K562 (cell line): ENCODE data around the gene TMIGD1. TPM values are rescaled to one million over a fixed set of nuclear protein-coding genes. Genes with fewer than 3 reads are reported as not detected.

Experiments used
- ATAC-seq: fragments of 200-7000 bp; cut with Tn5 transposase; 3 replicates; pipeline ENCODE4 v1.9.1; 2020; ENCODE audit warnings: moderate library complexity
- BruUV-seq: library from RNA; stranded (reverse); fragments of 400-500 nt; replicated peaks from 2 replicates; lab custom pipeline; 2021; lab: Mats Ljungman, UMichigan
- CTCF ChIA-PET: fragments of 300-600 bp; formaldehyde crosslinking; extraction: SDS; loops from one replicate; lab custom pipeline; 2021; ENCODE audit warnings: low intra/inter-chr PET ratio; lab: Yijun Ruan, JAX
- POLR2A ChIA-PET: fragments of 300-600, 350-650 bp; sonication (Branson Sonifier 250); formaldehyde crosslinking; extraction: SDS; loops from one replicate; lab custom pipeline; 2021; ENCODE audit warnings: antibody characterized with exemption, inconsistent platforms; lab: Yijun Ruan, JAX
- DNase-seq, 4 experiments: peaks; one replicate each; pipeline versions ENCODE4 v3.0.0 to v3.0.0-alpha.2; 2011 to 2018; ENCODE audit warnings: low spot score in 3 of 4, mixed read lengths in 3 of 4; ENCODE audit errors: extremely low read depth in 1 of 4
- FAIRE-seq: peaks from 2 replicates; lab custom pipeline; 2011; peaks lifted over from hg19 to GRCh38; lab: Jason Lieb, UNC
- H2AFZ ChIP-seq: 2 replicates; pipeline ENCODE4 v1.6.0; 2011; ENCODE audit warnings: low read depth, low read length, control low read depth, inconsistent platforms
- H3K27ac ChIP-seq: fragments of 200-600 bp; 3 replicates; pipeline ENCODE4 v1.8.0; 2011; ENCODE audit warnings: low read depth, mild to moderate bottlenecking, control low read depth, inconsistent platforms, low read length, moderate library complexity, mixed read lengths; ENCODE audit errors: extremely low read depth
- H3K27me3 ChIP-seq, 2 experiments: fragments of 300-600 bp in 1 of 2; 2 replicates in 1 of 2; 3 replicates in 1 of 2; pipeline versions ENCODE4 v1.6.0 to v1.8.0; 2011; ENCODE audit warnings: inconsistent platforms in 2 of 2, low read length in 2 of 2, mild to moderate bottlenecking in 1 of 2, mixed read lengths in 1 of 2, moderate library complexity in 1 of 2; ENCODE audit not compliant: control insufficient read depth in 2 of 2, insufficient read depth in 2 of 2
- H3K36me3 ChIP-seq: fragments of 300-600 bp; 3 replicates; pipeline ENCODE4 v1.8.0; 2011; ENCODE audit warnings: mild to moderate bottlenecking, low read length, inconsistent platforms; ENCODE audit not compliant: control insufficient read depth, insufficient read depth
- H3K4me1 ChIP-seq, 2 experiments: fragments of 200-600 bp in 1 of 2; replicated peaks in 1 of 2; 2 replicates in 1 of 2; 3 replicates in 1 of 2; pipeline versions ENCODE4 v1.5.1 to v1.8.0; 2011; ENCODE audit warnings: inconsistent platforms in 2 of 2, low read length in 2 of 2, mild to moderate bottlenecking in 1 of 2, mixed read lengths in 1 of 2, moderate library complexity in 1 of 2; ENCODE audit not compliant: control insufficient read depth in 2 of 2, insufficient read depth in 2 of 2
- H3K4me2 ChIP-seq: 2 replicates; pipeline ENCODE4 v1.6.1; 2011; ENCODE audit warnings: low read length, control low read depth, inconsistent platforms, mixed read lengths; ENCODE audit not compliant: insufficient read depth
- H3K4me3 ChIP-seq: fragments of 200-600 bp; sonication (generic), shearing (Covaris generic); 2 replicates; pipeline ENCODE4 v1.5.1; 2016; ENCODE audit warnings: control low read depth, inconsistent platforms
- H3K79me2 ChIP-seq: fragments of 200-600 bp; 3 replicates; pipeline ENCODE4 v1.8.0; 2011; ENCODE audit warnings: low read length, inconsistent platforms; ENCODE audit not compliant: control insufficient read depth, insufficient read depth
- H3K9ac ChIP-seq, 2 experiments: 2 replicates each; pipeline versions ENCODE4 v1.6.0 to v1.6.1; 2011; ENCODE audit warnings: low read depth in 2 of 2, low read length in 2 of 2, control low read depth in 1 of 2, inconsistent platforms in 1 of 2, mild to moderate bottlenecking in 1 of 2, mixed read lengths in 1 of 2; ENCODE audit not compliant: insufficient read depth in 1 of 2
- H3K9me1 ChIP-seq: one replicate; pipeline ENCODE4 v1.6.0; 2011; ENCODE audit warnings: inconsistent platforms, mild to moderate bottlenecking, low read length, moderate library complexity; ENCODE audit not compliant: control insufficient read depth, insufficient read depth
- H3K9me3 ChIP-seq: replicated peaks from 2 replicates; pipeline ENCODE4 v1.5.1; 2011; ENCODE audit warnings: low read depth, low read length, inconsistent platforms; ENCODE audit not compliant: control insufficient read depth, insufficient read depth
- H4K20me1 ChIP-seq: replicated peaks from 2 replicates; pipeline ENCODE4 v1.6.1; 2011; ENCODE audit warnings: low read length, inconsistent platforms, mixed read lengths; ENCODE audit not compliant: control insufficient read depth, insufficient read depth
- ARHGAP35 ChIP-seq: fragments of 450-650 bp; IDR thresholded peaks from 2 replicates; pipeline ENCODE4 v1.6.1; 2018; ENCODE audit not compliant: partially characterized antibody
- ARNT ChIP-seq, 2 experiments: fragments of 450-650 bp; IDR thresholded peaks; 2 replicates each; pipeline ENCODE4 v1.6.1; 2016; ENCODE audit warnings: mild to moderate bottlenecking in 1 of 2
- BRD9 ChIP-seq: fragments of 450-650 bp; IDR thresholded peaks from 2 replicates; pipeline ENCODE4 v1.6.1; 2018; ENCODE audit warnings: low read depth; ENCODE audit not compliant: partially characterized antibody
- DDX20 ChIP-seq: fragments of 450-650 bp; IDR thresholded peaks from 2 replicates; pipeline ENCODE4 v1.6.1; 2016; ENCODE audit warnings: missing genetic modification characterization, low read depth, mild to moderate bottlenecking, missing compliant biosample characterization, moderate library complexity
- DLX4 ChIP-seq: fragments of 250-450 bp; sonication (Bioruptor Pico); IDR thresholded peaks from 2 replicates; pipeline ENCODE4 v1.6.1; 2021; ENCODE audit warnings: mild to moderate bottlenecking
- DPF2 ChIP-seq: fragments of 450-650 bp; IDR thresholded peaks from 2 replicates; pipeline ENCODE4 v1.6.1; 2016
- FOXJ3 ChIP-seq: sonication (generic); formaldehyde crosslinking; IDR thresholded peaks from 2 replicates; pipeline ENCODE4 v1.4.0; 2020; ENCODE audit warnings: mild to moderate bottlenecking, missing genetic modification reagents
- FOXP1 ChIP-seq: sonication (generic); formaldehyde crosslinking; IDR thresholded peaks from 2 replicates; pipeline ENCODE4 v1.8.0; 2022; ENCODE audit warnings: mild to moderate bottlenecking, missing genetic modification reagents
- FUS ChIP-seq: fragments of 200-400 bp; formaldehyde crosslinking; optimal IDR thresholded peaks from 2 replicates; pipeline ENCODE3; 2017; ENCODE audit warnings: low read depth, low read length
- MTA3 ChIP-seq: fragments of 450-650 bp; formaldehyde crosslinking; IDR thresholded peaks from 2 replicates; pipeline ENCODE4 v1.6.1; 2017; ENCODE audit warnings: mild to moderate bottlenecking, borderline replicate concordance
- PHB2 ChIP-seq: fragments of 450-650 bp; IDR thresholded peaks from 2 replicates; pipeline ENCODE4 v1.6.1; 2017; ENCODE audit warnings: low read depth
- PHTF2 ChIP-seq: fragments of 250-450 bp; sonication (Bioruptor Pico); IDR thresholded peaks from 2 replicates; pipeline ENCODE4 v1.5.0; 2021; ENCODE audit warnings: mild to moderate bottlenecking
- POLR2A ChIP-seq: fragments of 450-650 bp; conservative IDR thresholded peaks from 2 replicates; pipeline ENCODE4 v1.6.1; 2016
- RERE ChIP-seq: sonication (generic); formaldehyde crosslinking; IDR thresholded peaks from 2 replicates; pipeline ENCODE4 v1.8.0; 2023; ENCODE audit warnings: missing genetic modification reagents, mild to moderate bottlenecking, borderline replicate concordance
- SMC3 ChIP-seq: conservative IDR thresholded peaks from 2 replicates; pipeline ENCODE4 v1.6.1; 2011; ENCODE audit warnings: low read depth, low read length, improper control_type of control experiment; ENCODE audit not compliant: insufficient read depth
- SOX6 ChIP-seq: fragments of 450-650 bp; IDR thresholded peaks from 2 replicates; pipeline ENCODE4 v1.6.1; 2014; ENCODE audit warnings: mild to moderate bottlenecking
- SP1 ChIP-seq: sonication (generic); formaldehyde crosslinking; IDR thresholded peaks from 2 replicates; pipeline ENCODE4 v1.8.1; 2022; ENCODE audit warnings: mild to moderate bottlenecking, missing genetic modification reagents
- ZBTB17 ChIP-seq: fragments of 450-650 bp; formaldehyde crosslinking; IDR thresholded peaks from 2 replicates; pipeline ENCODE4 v1.4.0; 2020; ENCODE audit warnings: mild to moderate bottlenecking
- ZC3H8 ChIP-seq: fragments of 450-650 bp; IDR thresholded peaks from 2 replicates; pipeline ENCODE4 v1.6.1; 2017
- ZFP36 ChIP-seq: fragments of 150-350 bp; IDR thresholded peaks from 2 replicates; pipeline ENCODE4 v1.6.1; 2018; ENCODE audit warnings: low read length, low read depth; ENCODE audit not compliant: partially characterized antibody
- WGBS: fragments of 100-300 bp; shearing (Covaris generic); methylation state at CpG from one replicate; pipeline ENCODE4 v1.1.6; 2016; ENCODE audit warnings: low coverage, mixed read lengths; ENCODE audit not compliant: insufficient coverage; ENCODE audit errors: missing lambda C conversion rate; 5-methylcytosine and 5-hydroxymethylcytosine counted together
- in situ Hi-C: fragments of 300-500 bp; cut with MboI; formaldehyde crosslinking; loops from 4 replicates; pipeline ENCODE4 v1.15.0; 2018; ENCODE audit warnings: inconsistent platforms, mixed read lengths
- intact Hi-C: fragments of 100-400 bp; cut with micrococcal nuclease; formaldehyde crosslinking; loops from 2 replicates; pipeline ENCODE4 v1.14.2; 2022
- polyA plus RNA-seq, 8 experiments: library from polyadenylated mRNA; depleted of rRNA in 4 of 8; stranded (reverse) in 5 of 8; unstranded in 3 of 8; fragments of >200 nt; fragmentation: Nextera tagmentation in 2 of 8; fragmentation: Illumina TruSeq in 1 of 8; extraction: Ambion mirVana in 2 of 8; extraction: Trizol in 1 of 8; gene quantifications; 2 replicates each; pipeline versions ENCODE4 v1.2.1 to v1.2.3, GENCODE V29; 2011 to 2014; ENCODE audit warnings: inconsistent platforms in 1 of 8, missing spikeins in 1 of 8
- total RNA-seq, 7 experiments: library from RNA; depleted of rRNA in 6 of 7; stranded (reverse); fragments of >200 nt in 6 of 7; fragmentation: Illumina TruSeq in 2 of 7; extraction: Trizol in 2 of 7; gene quantifications; 2 replicates each; pipeline versions ENCODE4 v1.2.1 to v1.2.3, GENCODE V29; 2011 to 2021; ENCODE audit warnings: low replicate concordance in 1 of 7

TMIGD1 gene
- total and polyA plus RNA-seq, 9 of the 15 experiments (the other 6 are each of a cell fraction or from before 2014, with no cell fraction given): not detected

GRCh38 chr17:30337393-30337999 lies 3.6 kb upstream of the TMIGD1 start:
- FAIRE-seq: no peak
- H3K9me3 ChIP-seq: no peaks in the 10 kb centered on the region
- in situ Hi-C loops: loop anchor here (5.0 to 25.0 kb wide), 2 partner anchors 230 to 375 kb away; no protein-coding TSS in a partner anchor
- no peaks in the 10 kb centered on the region for H3K9me1 ChIP-seq
- intact Hi-C loops: loop anchor here (2.0 to 10.0 kb wide), 2 partner anchors 63 to 311 kb away; no protein-coding TSS in a partner anchor
- WGBS: 83% methylated on average over 1 of the region's 1 CpG
- H4K20me1 ChIP-seq: no peaks in the 10 kb centered on the region
- no peak overlapping the region for H3K4me2 ChIP-seq
- no peak overlapping the region for H3K27ac ChIP-seq
- no TSS peak for BruUV-seq
- H3K79me2 ChIP-seq: no peaks in the 10 kb centered on the region
- H3K4me3 ChIP-seq: no peak overlapping the region
- no peak overlapping the region for H2AFZ ChIP-seq
- H3K36me3 ChIP-seq: no peaks in the 10 kb centered on the region
- H3K27me3 ChIP-seq: no peaks in the 10 kb centered on the region
- TF ChIP-seq ARHGAP35 (no peak), FOXJ3 (CRISPR knock-in tag) (no peak), FUS (no peak), DPF2 (no peak), SP1 (CRISPR knock-in tag) (no peak), MTA3 (no peak), POLR2A (no peak), DDX20 (tag) (no peak), SOX6 (no peak), FOXP1 (no peak), RERE (CRISPR knock-in tag) (no peak), ZFP36 (no peak), PHB2 (no peak), ZC3H8 (no peak), DLX4 (CRISPR knock-in tag) (no peak), SMC3 (no peak), BRD9 (no peak), ZBTB17 (CRISPR knock-in tag) (no peak), PHTF2 (CRISPR knock-in tag) (no peak), ARNT (IDR thresholded peaks at IDR 0.05) (no peak)
- no peak for ATAC-seq
- H3K4me1 ChIP-seq: peaks cover 0 to 5% of the 10 kb centered on the region in 2 experiments; a peak in 1 of 5 replicates
- CTCF ChIA-PET: interaction anchor here (0.7 to 2.5 kb wide), 7 partner anchors 60 to 243 kb away, joined by 3 to 29 read pairs (median 6); no protein-coding TSS in a partner anchor
- H3K9ac ChIP-seq: 0 out of 4 replicates have a peak overlapping the region, but pooled peaks of 1 of the 2 experiments have one; percentile 49
- DNase-seq: no peak
- POLR2A ChIA-PET: interaction anchor here (0.6 to 1.9 kb wide), 2 partner anchors 189 to 232 kb away, joined by 3 to 9 read pairs; no protein-coding TSS in a partner anchor
